ENCODE results near the gene KDELR1. TPM values are rescaled to one million over a fixed set of nuclear protein-coding genes. Genes with fewer than 3 reads are reported as not detected.

The KDELR1 gene
- total RNA-seq, 1 experiment from 2014 or later: 198 TPM

- no peak overlapping the region for H2BK15ac ChIP-seq (ENCODE audit: low read depth, low read length)
- no peak overlapping the region for H3K23ac ChIP-seq (ENCODE audit: insufficient read length, low read depth, low read length)
- no peak overlapping the region for H4K8ac ChIP-seq (replicated peaks; ENCODE audit: insufficient read length, low read depth, low read length)
- no peaks in the 10 kb centered on the region for H4K20me1 ChIP-seq (ENCODE audit: control insufficient read depth, insufficient read depth, insufficient read length)
- no peak overlapping the region for H2AK5ac ChIP-seq (ENCODE audit: insufficient read length, low read length)
- H3K9me3 Mint-ChIP-seq: no peaks in the 10 kb centered on the region
- no peak overlapping the region for H3K4me3 Mint-ChIP-seq
- H3K14ac ChIP-seq (ENCODE audit: insufficient read depth, low read length): no peak overlapping the region
- peaks cover 5 to 12% of the 10 kb centered on the region in 2 experiments for H3K4me1 Mint-ChIP-seq
- H3K27me3 Mint-ChIP-seq (ENCODE audit: low read depth): no peaks in the 10 kb centered on the region
- H3K4ac ChIP-seq (ENCODE audit: low read depth, low read length): no peak overlapping the region
- DNase-seq: no peak
- no peak overlapping the region for H3K9ac ChIP-seq (ENCODE audit: extremely low read depth, insufficient read length, low read length)
- H3K18ac ChIP-seq (ENCODE audit: insufficient read length, low read depth, low read length): no peak overlapping the region
- no peak overlapping the region for H3K27ac ChIP-seq (ENCODE audit: insufficient read length, low read depth, low read length)
- H3K79me2 ChIP-seq (ENCODE audit: insufficient read depth, low read length): no peaks in the 10 kb centered on the region
- no peak overlapping the region for H2BK12ac ChIP-seq (ENCODE audit: insufficient read length, low read depth, low read length)
- no peak overlapping the region for H2BK5ac ChIP-seq (ENCODE audit: insufficient read length, low read length)
- TF ChIP-seq, protein P1, sequence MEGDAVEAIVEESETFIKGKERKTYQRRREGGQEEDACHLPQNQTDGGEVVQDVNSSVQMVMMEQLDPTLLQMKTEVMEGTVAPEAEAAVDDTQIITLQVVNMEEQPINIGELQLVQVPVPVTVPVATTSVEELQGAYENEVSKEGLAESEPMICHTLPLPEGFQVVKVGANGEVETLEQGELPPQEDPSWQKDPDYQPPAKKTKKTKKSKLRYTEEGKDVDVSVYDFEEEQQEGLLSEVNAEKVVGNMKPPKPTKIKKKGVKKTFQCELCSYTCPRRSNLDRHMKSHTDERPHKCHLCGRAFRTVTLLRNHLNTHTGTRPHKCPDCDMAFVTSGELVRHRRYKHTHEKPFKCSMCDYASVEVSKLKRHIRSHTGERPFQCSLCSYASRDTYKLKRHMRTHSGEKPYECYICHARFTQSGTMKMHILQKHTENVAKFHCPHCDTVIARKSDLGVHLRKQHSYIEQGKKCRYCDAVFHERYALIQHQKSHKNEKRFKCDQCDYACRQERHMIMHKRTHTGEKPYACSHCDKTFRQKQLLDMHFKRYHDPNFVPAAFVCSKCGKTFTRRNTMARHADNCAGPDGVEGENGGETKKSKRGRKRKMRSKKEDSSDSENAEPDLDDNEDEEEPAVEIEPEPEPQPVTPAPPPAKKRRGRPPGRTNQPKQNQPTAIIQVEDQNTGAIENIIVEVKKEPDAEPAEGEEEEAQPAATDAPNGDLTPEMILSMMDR (conservative IDR thresholded peaks at IDR 0.05): no peak
- H3K9me3 ChIP-seq (ENCODE audit: control insufficient read depth, low read depth, low read length): no peaks in the 10 kb centered on the region
- no CpG with 5 or more reads among the region's 5 CpGs for WGBS (ENCODE audit: extremely low coverage, insufficient read length, low lambda C conversion rate)
- H3K27me3 ChIP-seq (ENCODE audit: insufficient read depth, low read length): no peaks in the 10 kb centered on the region
- no peak overlapping the region for H3K56ac ChIP-seq (ENCODE audit: insufficient read length, low read depth, low read length)
- no peak overlapping the region for H2BK20ac ChIP-seq (ENCODE audit: low read depth, low read length, poor library complexity, severe bottlenecking)
- H3K23me2 ChIP-seq (ENCODE audit: insufficient read length, low read depth, low read length, poor library complexity, severe bottlenecking): no peaks in the 10 kb centered on the region
- no peak overlapping the region for H2AFZ ChIP-seq (ENCODE audit: low read length)
- no peak overlapping the region for H3T11ph ChIP-seq (ENCODE audit: low read length)
- no peak overlapping the region for H2BK120ac ChIP-seq (ENCODE audit: low read depth, low read length, poor library complexity, severe bottlenecking)
- H3K4me1 ChIP-seq (ENCODE audit: insufficient read depth, low read length): no peaks in the 10 kb centered on the region
- H3K27ac Mint-ChIP-seq: 0 out of 7 replicates have a peak overlapping the region, but pooled peaks of 1 of the 3 experiments have one; percentile 5
- H4K91ac ChIP-seq (ENCODE audit: insufficient read length, low read depth, low read length): no peak overlapping the region
- no peak overlapping the region for H3K4me2 ChIP-seq (ENCODE audit: insufficient read depth, insufficient read length, low read length)
- no peak overlapping the region for H4K5ac ChIP-seq (ENCODE audit: insufficient read length, low read depth, low read length)
- no peaks in the 10 kb centered on the region for H3K79me1 ChIP-seq (ENCODE audit: insufficient read depth, low read depth, low read length, poor library complexity, severe bottlenecking)
- no peaks in the 10 kb centered on the region for H3K36me3 Mint-ChIP-seq (ENCODE audit: insufficient read depth in 1 of 3, low read depth in 3 of 3)
Observed at GRCh38 chr19:48350856-48351255, 40.5 kb downstream of the KDELR1 start.
